Cortex of kidney (tissue), 1 donor: Measurements from ENCODE around the gene LRP1-AS.

Experiments
- DNase-seq: peaks from one replicate; lab custom pipeline; 2025; lab: John Stamatoyannopoulos, UW

Gene LRP1-AS

GRCh38 chr12:57098546-57098945 lies 48.9 kb downstream of the LRP1-AS start:
- no peak for DNase-seq

- DNase-seq, result no peak
Measured at GRCh38 chr12:57097554-57097835, 49.9 kb downstream of the LRP1-AS start.

GRCh38 chr12:57096748-57097553 lies 50.5 kb downstream of the LRP1-AS start:
- DNase-seq, result no peak

GRCh38 chr12:57096099-57096572 lies 51.3 kb downstream of the LRP1-AS start:
- DNase-seq, result no peak

GRCh38 chr12:57095440-57095839 lies 52.0 kb downstream of the LRP1-AS start:
- DNase-seq, result no peak
